Stimulated activated CD8-positive, alpha-beta memory T cell treated with anti-CD3 and anti-CD28 coated beads, Interleukin-15, amount 100 ng/mL, for 4 hours (primary cell): ENCODE results near the gene PRKCE.

Experiments
- DNase-seq, 2 donors: peaks; one replicate each; pipeline ENCODE4 v3.0.0-alpha.2; 2020; ENCODE audit warnings: low read depth in 2 of 2

The PRKCE gene

DNA sequence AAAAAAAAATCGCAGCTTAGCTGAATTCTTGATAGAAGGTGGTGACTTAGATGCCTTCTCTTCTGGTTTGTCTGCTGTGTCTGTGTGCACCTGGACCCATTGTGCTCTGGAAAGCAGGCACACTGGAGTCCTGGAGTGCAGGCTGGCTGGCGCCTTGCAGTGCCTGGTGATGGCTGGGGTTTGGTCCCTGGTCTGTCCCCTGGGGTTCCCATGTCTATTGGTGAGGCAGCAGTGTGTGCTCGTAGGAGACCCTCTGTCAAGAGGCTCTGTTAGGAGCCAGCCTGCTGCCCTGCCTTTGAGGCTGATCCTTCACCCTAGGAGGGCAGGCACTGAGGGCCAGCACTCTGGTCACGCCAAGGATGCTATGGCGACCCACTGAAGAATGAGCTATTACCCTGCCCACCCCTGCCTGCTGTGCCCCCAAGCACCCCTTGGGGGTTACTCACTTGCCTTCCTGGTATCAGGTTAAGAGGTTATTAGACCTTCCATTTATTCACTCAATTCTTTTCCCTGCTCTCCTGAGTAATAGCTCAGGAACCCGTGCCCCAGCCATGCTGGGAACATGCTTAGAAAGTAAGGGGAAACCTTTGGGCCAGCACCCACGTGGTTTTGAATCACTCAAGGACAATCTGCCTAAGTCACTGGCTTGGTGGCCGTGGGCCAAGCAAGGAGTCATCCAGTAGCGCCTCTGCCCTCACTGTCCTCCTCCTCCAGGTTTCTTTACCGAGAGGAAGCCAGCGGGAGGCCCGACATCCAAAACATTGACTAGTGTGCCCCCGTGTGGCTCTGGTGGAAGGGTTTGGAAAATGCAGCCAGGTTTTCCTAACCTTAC lies 284.5 kb downstream of the PRKCE start:
- no peak for DNase-seq

DNA sequence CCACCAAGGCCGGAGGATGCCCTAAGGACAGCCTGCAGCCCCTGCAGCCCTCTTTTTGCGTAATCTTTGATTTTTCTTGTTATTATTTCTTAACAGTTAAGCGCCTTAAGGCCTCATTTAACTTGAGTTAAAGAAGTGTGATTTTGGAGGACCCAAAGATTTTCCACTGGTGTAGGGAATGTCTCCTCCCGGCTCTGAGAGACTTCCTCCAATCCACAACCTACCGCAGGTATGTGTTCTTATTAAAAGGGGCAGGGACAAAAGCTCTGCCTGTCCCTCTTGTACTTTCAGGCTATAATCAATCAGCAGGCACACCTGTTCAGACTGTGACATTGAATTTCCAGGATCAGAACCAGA lies 285.1 kb downstream of the PRKCE start:
- no peak for DNase-seq

DNA sequence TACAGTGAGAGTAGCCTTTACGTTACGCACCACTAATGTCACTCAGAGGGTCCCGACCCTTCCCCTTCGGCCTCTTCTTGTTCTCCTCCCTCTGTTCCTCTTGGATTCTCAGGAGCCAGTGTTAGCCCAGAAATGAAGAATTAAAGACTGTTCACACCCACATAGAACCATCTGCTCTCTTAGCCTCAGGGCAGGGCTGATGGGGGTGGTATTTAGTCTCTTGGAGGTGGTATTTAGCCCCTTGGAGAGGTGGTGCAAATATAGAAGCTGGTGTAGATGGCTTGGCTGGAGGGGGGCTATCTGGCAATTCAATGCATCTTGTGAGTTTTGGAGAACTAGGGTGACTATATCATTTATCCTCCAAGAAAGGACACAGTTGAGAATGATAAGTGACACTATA lies 286.5 kb downstream of the PRKCE start:
- no peak for DNase-seq

DNA sequence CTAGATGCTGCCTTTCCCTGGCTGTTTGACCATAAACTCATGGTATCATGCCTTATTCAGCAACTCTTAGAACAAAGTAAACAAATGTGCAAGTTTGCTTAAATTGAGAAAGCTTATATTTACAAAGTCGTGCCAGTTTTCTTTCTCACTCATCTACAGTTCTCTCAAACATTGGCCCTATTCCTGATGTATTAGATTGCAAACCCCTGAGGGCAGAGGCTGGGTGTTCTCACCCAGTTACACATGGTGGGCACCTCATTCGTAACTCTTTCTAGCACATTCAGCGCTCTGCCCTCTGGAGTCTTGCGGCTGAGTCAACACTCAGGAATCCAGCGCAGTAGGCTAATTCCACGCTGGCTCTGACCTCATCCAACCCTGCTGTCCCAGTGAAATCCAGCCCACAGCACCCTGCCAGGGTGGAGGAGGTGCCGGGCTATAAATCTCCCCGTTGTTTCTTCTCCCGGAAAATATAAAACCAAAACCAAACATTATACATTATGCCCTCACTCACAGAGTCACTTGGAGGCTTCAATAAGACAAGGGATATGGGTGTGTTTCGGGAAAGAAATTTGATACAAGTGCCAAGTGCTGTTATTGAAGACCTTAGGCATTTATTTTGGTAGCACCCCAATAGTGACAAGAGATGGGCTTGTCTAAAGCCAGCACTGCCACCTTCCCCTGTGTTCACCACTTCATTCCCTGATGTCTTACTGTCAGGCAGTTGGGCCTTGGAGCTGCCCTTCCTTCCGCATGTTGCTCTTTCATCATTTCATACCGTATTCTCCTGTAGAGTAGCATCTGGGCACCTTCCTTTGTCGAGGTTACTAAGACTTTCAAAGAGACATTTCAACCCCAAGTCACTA lies 287.4 kb downstream of the PRKCE start:
- no peak for DNase-seq

DNA sequence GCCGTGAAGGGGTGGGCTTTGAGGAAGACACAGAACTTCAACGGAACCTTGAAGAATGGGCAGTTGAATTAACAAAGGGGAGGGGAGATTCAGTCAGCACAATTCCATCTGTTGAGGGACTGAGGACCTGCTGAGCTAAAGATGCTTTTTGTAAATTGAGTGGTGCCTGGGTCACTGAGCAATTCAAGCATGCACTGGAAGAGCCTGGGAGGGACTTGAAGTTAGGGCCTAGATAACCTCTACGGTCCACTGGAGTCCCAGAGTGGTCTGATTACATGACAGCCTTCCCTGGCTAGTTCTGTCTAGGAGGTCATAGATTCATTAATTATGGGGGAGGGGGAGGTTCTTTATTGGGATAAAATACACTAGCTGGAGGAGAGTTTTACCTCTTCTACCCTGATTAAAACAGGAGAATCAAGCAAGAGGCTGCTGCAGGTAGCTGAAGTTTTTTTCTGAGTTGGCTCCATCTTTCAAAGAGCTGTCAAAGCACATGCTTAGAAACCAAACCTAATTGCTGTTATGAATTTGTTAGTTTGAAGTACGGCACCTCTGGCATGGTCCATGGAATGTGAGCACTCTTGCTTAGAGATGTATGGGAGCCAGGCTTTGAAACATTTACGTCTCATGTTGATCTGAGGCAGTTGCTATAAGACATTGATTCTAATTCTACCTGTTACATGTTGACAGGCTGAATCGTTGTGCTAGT lies 290.2 kb downstream of the PRKCE start:
- DNase-seq = no peak

DNA sequence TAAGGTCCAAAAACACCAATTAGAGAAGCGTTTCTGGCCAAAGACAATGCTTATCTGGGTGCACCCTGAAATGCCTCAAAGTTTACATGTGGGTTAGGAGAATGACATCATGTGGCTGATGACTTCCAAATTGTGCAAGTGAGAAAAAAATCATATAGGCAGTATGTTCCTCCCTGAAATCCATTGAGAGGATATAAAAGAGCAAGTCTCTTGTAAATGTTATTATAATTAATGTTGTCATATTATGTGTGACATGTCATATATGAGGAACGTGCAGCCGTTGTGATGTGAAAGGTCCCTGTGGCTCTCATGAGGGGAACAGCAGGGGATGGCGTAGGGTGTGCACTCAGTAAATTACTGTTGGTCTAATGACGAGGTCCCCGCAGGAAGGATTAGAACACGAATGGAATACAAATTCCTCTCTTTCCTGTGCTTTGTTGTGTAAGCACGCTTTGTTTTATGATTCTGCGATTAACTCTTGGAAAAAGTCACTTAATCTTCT lies 290.8 kb downstream of the PRKCE start:
- no peak for DNase-seq

DNA sequence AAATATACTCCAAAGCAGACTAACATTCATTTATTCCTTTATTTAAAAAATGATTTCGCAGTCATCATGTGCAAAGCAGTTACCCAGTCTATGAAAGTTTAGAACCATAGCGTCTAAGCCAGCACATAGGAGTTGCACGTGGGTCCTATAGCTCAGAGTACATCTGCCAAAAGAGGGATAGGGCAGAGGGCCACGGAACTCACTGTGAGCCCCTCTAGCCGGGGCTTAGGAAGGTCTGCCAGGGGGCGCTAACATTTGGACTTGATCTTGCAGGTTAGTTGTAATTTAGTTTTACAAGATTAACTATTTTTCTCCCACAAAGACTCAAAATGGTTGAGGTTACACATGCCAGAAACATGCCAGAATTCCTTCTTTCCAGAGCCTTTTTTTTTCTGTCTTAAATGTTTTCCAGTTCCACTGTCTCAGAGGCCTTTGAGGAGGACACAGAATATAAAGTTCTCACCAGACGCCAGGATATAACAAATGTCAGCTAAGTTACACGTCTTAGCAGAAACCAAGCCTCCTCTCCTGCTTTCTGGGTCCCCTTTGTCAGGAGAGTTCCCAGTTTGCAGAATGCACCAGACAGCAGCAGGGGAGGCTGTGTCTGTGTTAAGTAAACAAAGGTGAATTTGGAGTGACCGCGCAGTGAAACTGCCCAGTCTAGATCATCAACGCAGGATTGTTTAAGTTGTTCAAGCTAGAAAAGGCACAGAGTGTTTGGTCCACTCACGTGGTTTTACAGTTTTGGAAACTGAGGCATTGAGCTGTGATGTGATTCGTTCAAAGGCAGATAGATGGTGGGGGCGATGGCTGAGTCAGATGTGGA lies 292.0 kb downstream of the PRKCE start:
- DNase-seq = no peak

DNA sequence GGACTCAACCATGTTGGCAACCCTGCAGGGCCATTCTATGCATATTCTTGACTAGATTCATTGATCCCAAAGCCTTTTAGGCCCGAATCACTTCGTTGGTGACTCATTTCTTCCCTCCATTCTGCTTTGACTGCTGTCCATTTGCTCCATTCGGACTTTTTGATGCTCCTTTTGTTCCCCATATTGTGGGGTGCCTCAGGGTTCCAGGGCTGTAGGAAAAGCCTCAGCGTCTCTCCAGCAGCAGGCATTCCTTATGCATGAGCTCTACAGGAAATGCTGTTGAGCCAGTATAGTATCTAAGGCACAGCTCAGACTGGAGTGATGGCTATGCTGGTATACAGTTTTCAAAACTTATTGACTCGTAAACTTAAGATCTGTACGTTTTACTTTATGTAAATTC lies 292.6 kb downstream of the PRKCE start:
- no peak for DNase-seq

DNA sequence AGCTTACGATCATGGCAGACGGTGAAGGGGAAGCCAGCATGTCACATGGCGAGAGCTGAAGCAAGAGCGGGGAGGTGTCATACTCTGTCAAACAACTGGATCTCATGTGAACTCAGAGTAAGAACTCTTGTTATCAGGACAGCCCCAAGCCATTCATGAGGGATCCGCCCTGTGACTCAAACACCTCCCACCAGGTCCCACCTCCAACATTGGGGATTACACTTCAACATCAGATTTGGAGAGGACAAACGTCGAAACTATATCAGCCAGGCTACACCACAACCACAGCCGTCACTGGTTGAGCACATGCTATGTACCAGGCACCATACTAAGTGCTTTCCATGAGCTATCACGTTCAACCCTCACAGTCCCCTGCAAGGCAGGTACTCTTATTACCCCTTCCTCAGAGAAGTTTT lies 293.8 kb downstream of the PRKCE start:
- no peak for DNase-seq

DNA sequence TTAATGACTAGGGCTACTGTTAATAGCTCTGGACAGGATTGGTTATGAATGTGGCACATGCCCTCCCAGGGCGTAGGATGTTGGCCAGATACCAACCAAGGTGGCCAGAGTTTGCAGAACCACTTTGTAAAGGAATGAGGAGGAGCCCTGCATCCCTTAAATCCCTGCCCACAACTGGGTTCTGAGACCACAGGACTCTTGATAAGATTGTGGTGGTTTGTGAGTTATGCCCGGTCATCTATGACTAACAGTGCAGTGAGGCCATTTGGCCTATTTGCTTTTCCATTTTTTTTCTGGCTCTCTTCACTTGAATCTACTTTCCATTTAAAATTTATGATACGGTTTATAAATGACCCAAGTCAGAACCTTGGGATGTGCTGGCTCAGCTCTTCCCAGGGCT lies 294.5 kb downstream of the PRKCE start:
- DNase-seq = no peak

DNA sequence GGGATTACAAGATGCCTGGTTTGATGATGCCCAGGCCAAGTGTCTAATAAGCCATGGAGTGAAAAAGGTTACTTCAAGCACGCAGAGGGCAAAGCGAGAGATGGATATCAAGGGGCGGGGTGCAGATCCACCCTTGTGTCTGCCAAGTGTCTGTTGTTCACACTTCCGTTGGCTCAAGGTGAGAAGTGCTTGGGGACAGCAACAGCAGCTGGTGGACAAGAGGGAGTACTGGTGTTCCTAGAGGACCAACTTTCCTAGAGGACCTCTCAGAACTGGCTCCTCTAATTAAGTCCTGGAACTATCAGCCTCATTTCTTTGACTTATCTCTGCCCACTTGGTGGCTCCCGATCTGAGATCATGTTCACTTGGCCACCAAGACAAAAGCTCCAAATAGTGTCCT lies 299.1 kb downstream of the PRKCE start:
- DNase-seq = no peak

DNA sequence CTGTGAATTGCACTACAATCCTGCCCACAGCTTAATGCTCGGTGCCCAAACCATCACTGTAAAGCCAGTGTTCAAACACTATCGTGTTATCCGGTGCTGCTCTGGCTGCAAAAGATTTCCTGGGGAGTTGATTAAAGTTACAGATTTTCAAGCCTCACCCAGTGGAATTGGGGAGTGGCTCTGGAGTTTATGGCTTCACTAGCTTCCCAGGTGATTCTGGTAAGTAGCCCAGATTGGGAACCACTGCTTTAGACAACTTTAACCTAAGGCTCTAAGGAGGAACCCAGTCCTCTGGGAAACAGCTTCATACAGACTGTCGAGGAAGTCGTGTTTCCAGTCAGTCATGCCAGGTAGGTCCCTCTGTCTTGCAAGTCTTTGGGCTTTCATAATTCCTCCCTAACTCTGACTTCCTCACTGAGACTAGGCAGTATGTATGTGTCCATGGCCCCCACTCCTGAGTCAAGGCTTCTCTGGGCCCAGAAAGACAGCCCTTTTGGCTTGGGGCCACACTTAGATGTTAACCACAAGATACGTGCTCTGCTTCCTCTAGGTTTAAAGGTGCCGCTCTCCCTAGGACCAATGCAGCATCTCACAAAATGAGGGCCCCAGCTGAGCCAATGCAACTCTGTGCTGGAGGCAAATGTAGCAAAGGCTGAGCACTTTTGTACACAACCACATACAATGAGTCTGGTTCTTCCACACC lies 299.7 kb downstream of the PRKCE start:
- DNase-seq = no peak

DNA sequence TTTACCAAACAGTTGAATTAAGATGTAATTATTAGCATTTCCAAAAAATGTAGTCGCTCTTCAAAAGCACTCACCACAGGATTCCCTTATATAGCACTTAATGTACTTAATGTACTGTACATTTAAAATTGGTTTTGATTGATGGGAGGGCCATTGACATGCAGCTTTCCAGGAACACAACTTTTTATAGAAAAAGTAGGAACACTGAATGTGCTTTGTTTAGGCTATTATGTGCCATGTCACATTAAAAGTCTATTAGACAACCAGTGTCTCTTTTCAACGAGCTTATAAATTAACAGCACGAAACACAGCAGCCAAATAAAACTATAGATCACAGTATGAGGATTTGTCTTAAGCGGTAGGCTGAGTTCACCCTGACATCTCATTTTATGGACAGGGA lies 301.1 kb downstream of the PRKCE start:
- no peak for DNase-seq

DNA sequence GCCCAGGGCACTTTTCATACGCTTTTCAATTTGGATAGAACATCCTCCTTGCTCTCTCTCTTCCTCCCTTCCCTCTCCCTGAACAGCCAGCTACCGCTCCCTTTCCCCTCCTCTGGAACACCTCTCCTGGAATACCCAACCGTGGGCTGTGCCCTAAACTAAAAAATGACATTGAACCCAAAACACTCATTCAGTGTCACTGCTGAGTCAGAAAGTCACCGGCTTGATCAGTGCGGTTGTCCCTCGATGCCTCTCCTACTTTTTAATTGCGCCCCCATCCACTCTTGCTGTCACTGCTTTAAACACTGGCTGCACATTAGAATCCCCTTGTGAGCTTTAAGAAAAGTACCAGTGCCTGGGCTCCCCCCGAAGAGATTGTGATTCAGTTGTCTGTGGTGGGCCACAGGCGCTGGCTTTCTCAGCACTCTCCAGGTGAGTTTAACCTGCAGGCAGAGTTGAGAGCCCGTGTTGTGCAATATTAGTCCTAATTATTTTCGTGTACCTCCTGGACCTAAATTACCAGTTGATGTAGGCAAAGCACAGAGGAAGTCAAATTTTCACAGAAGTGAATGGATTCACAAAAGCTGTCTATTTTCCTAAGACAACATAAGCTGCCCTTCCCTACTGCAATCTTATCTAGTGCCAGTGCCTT lies 302.0 kb downstream of the PRKCE start:
- no peak for DNase-seq

DNA sequence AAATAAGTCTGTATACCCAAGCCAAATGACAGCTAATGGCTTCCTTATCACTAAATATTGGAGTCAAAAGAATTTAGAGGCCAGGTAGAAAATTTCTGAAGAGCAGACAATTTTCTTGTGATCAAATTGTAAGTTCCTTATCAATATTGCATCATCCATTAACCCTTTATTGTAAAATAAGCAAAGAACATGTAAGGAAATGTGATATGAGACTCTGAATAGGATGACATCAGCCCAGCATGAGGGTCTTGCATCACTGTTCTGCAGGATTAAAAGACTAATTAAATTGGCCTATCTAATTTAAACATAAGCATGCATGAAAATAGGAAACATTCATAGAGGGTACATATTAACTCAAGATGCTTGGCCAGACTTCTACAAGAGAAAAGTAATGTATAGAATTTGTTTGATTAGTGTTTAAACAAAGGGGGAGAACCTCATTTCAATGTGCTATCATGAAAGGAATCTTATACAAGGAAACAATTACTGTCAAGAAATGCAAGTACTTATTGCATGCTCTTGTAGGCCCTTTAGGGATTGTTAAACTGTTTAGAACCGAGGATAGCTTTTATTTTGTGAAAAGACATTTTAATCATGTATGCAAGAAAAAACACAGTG lies 302.9 kb downstream of the PRKCE start:
- no peak for DNase-seq

DNA sequence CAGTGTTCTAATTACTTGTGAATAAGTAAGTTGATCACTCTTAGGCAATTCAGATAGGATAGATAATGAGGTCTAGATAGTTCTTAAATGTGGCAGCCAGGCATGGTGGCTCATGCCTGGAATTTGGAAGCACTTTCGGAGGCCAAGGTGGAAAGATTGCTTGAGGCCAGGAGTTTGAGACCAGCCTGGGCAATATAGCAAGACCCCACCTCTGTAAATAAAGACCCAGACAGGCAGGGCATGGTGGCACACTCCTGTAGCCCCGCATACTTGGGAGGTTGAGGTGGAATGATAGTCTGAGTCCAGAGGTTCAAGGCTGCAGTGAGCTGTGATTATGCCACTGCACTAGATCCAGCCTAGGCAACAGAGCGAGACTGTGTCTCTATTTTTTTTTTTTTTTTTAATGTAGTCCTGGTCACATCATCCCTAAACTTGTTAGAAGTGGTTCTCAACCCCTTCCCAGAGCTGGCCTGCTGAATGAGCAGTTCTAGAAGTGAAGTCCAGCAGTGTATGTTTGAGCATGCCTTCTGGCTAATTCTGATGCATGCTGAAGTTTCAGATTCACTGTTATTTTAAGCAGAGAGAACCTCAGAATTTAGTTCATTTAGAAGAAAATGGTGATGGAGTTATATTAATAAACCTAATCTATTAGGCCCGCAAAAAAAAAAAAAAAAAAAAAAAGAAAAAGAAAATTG lies 306.2 kb downstream of the PRKCE start:
- DNase-seq = no peak

DNA sequence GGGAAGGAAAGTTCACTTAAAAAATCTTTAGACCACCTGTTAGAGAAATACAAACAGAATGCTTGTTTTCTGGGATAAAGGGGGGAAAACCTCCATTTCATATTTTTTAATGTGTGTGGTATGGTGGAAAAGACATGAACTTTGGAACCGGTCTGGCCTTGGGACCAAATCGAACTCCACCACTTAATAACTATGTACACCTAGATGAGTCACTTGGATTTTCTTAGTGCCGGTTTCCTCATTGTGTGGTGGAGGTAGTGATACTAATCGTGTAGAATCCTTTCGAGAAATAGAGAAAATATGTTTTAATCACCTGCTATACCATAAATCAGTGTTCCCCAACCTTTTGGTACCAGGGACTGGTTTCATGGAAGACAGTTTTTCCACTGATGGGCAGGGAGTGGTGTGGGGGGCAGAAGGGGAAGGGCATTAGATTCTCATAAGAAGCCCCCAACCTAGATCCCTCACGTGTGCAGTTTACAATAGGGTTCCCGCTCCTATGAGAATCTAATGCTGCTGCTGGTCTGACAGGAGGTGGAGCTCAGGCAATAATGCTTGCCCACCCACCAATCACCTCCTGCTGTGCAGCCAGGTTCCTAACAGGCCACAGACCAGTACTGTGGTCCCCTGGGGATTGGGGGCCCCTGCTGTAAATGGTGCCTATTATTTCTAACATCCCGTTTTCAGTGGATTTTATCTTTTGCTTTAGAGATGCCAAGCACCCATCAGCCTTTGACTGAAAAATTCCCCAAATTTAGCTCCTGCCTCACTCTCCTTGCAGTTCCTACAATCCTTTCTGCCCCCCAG lies 308.8 kb downstream of the PRKCE start:
- DNase-seq = no peak

DNA sequence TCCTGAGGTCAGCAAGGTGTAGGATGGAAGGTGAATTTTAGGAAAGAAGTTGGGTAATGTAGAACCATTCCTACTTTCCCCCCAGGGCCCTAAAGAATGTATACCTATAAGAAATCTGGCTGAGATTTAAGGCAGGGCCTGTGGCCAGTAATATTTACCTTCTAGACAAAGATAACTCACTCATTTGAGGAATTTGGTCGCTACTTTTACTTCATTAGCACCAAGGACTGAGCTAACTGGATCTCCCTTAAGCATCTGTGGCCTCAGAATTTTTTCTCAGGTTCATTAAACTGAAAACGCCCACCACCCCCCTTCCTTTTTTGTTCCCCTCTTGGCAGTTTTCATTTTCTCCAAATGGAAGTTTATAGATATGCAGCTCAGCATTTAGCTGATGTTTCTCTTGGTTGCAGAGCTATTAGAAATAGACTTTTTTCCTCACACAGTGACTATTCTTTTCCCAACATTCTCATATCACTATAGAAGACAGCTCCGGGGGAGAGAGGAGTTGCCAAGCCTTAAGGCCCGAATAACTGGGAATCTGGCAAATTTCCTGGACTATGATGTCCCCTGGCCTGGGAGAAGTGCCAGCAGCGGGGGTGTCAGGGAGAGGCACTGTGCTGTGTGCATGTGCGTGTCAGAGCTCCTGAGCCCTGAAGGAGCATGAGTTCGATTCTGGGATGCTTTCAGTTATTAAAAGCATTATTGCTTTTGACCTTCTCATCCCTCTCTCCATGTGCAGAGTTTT lies 310.9 kb downstream of the PRKCE start:
- no peak for DNase-seq
